CD8-positive, alpha-beta memory T cell (primary cell): Measurements from ENCODE around the gene GPR35. TPM values are rescaled to one million over a fixed set of nuclear protein-coding genes. Genes with fewer than 3 reads are reported as not detected.

Source experiments
- CTCF ChIA-PET: fragments of 350-600 bp; sonication (Branson Sonifier 250); formaldehyde crosslinking; loops from one replicate; lab custom pipeline; 2021; ENCODE audit warnings: antibody characterized with exemption; lab: Charles Lee
- POLR2A ChIA-PET: fragments of 350-600 bp; sonication (Branson Sonifier 250); formaldehyde crosslinking; loops from one replicate; lab custom pipeline; 2021; ENCODE audit warnings: antibody characterized with exemption; lab: Charles Lee
- DNase-seq, 5 donors: peaks; one replicate each; pipeline versions ENCODE4 v3.0.0 to v3.0.0-alpha.2; 2020 to 2022; ENCODE audit warnings: mixed read lengths in 1 of 5
- H3K27ac ChIP-seq: one replicate; pipeline ENCODE4 v1.7.0; 2013; ENCODE audit warnings: low read depth, mild to moderate bottlenecking, low read length, moderate library complexity
- H3K27me3 ChIP-seq: 2 replicates; pipeline ENCODE4 v1.7.0; 2013; ENCODE audit warnings: low read length, mild to moderate bottlenecking; ENCODE audit not compliant: insufficient read depth, poor library complexity, severe bottlenecking
- H3K36me3 ChIP-seq: 2 replicates; pipeline ENCODE4 v1.7.0; 2013; ENCODE audit warnings: mild to moderate bottlenecking, low read length, moderate library complexity; ENCODE audit not compliant: insufficient read depth
- H3K4me1 ChIP-seq: 2 replicates; pipeline ENCODE4 v1.7.0; 2013; ENCODE audit warnings: mild to moderate bottlenecking, low read length, moderate library complexity; ENCODE audit not compliant: insufficient read depth
- H3K4me3 ChIP-seq: 2 replicates; pipeline ENCODE4 v1.7.0; 2013; ENCODE audit warnings: mild to moderate bottlenecking, low read length
- H3K9me3 ChIP-seq: 2 replicates; pipeline ENCODE4 v1.7.0; 2013; ENCODE audit warnings: mild to moderate bottlenecking, low read length
- H3K27ac Mint-ChIP-seq, 8 donors: one replicate each; pipeline ENCODE4 v1.8.0; 2020 to 2021; ENCODE audit warnings: mixed read lengths in 8 of 8, mild to moderate bottlenecking in 6 of 8, inconsistent platforms in 3 of 8, moderate library complexity in 3 of 8
- H3K27me3 Mint-ChIP-seq, 2 donors: one replicate each; pipeline ENCODE4 v1.8.0; 2020 to 2021; ENCODE audit warnings: mixed read lengths in 2 of 2, mild to moderate bottlenecking in 1 of 2, moderate library complexity in 1 of 2
- H3K36me3 Mint-ChIP-seq, 3 donors: one replicate each; pipeline ENCODE4 v1.8.0; 2020 to 2021; ENCODE audit warnings: mixed read lengths in 3 of 3, inconsistent platforms in 1 of 3, mild to moderate bottlenecking in 1 of 3
- H3K4me1 Mint-ChIP-seq, 3 donors: one replicate each; pipeline ENCODE4 v1.8.0; 2020 to 2021; ENCODE audit warnings: mixed read lengths in 3 of 3, inconsistent platforms in 1 of 3, mild to moderate bottlenecking in 1 of 3
- H3K4me3 Mint-ChIP-seq, 7 donors: one replicate each; pipeline ENCODE4 v1.8.0; 2020 to 2021; ENCODE audit warnings: mixed read lengths in 7 of 7, mild to moderate bottlenecking in 6 of 7, moderate library complexity in 4 of 7, inconsistent platforms in 2 of 7
- H3K9me3 Mint-ChIP-seq, 5 donors: one replicate each; pipeline ENCODE4 v1.8.0; 2020 to 2022; ENCODE audit warnings: mixed read lengths in 5 of 5, mild to moderate bottlenecking in 3 of 5, moderate library complexity in 2 of 5, inconsistent platforms in 1 of 5
- polyA plus RNA-seq: library from polyadenylated mRNA; unstranded; fragments of 300-500 nt; fragmentation: Illumina TruSeq; gene quantifications from one replicate; pipeline ENCODE4 v1.2.3, GENCODE V29; 2021
- total RNA-seq, 2 experiments: library from RNA; stranded (reverse); gene quantifications; one replicate each; pipeline ENCODE4 v1.2.3, GENCODE V29; 2021

GPR35 gene
- total and polyA plus RNA-seq, 3 experiments from 2014 or later: 1.9 to 9.0 (median 8.4) TPM

GRCh38 chr2:240604291-240604938, 20.9 kb upstream of the GPR35 start:
- Histone ChIP-seq H3K36me3 (no peaks in the 10 kb centered on the region), H3K4me3 (no peak overlapping the region), H3K27me3 (no peaks in the 10 kb centered on the region), H3K27ac (no peak overlapping the region), H3K4me1 (no peaks in the 10 kb centered on the region), H3K9me3 (no peaks in the 10 kb centered on the region)
- Mint-ChIP-seq H3K27ac (peak overlapping the region in 5 of 8 donors; percentile 33 to 83 (median 51)), H3K36me3 (peaks cover 0 to 24% (median 2%) of the 10 kb centered on the region in 3 donors), H3K4me1 (no peaks in the 10 kb centered on the region), H3K27me3 (no peaks in the 10 kb centered on the region), H3K4me3 (no peak overlapping the region), H3K9me3 (no peaks in the 10 kb centered on the region)
- CTCF ChIA-PET: no interaction called here
- peak in 1 of 5 donors; percentile 39 for DNase-seq
- POLR2A ChIA-PET: no interaction called here

GRCh38 chr2:240604939-240605716, 20.2 kb upstream of the GPR35 start:
- H3K9me3 Mint-ChIP-seq: no peaks in the 10 kb centered on the region
- peak overlapping the region in 4 of 8 donors; percentile 29 to 83 (median 42) for H3K27ac Mint-ChIP-seq
- ChIA-PET POLR2A (no interaction called here), CTCF (no interaction called here)
- no peak overlapping the region for H3K4me3 Mint-ChIP-seq
- no peaks in the 10 kb centered on the region for H3K4me1 Mint-ChIP-seq
- no peak overlapping the region for H3K27ac ChIP-seq
- no peaks in the 10 kb centered on the region for H3K27me3 ChIP-seq
- peaks cover 0 to 17% (median 2%) of the 10 kb centered on the region in 3 donors for H3K36me3 Mint-ChIP-seq
- H3K27me3 Mint-ChIP-seq: no peaks in the 10 kb centered on the region
- DNase-seq: peak in 1 of 5 donors; percentile 31
- no peaks in the 10 kb centered on the region for H3K4me1 ChIP-seq
- no peaks in the 10 kb centered on the region for H3K36me3 ChIP-seq
- H3K4me3 ChIP-seq: no peak overlapping the region
- H3K9me3 ChIP-seq: no peaks in the 10 kb centered on the region

- Mint-ChIP-seq H3K36me3 (peaks cover 0 to 11% (median 2%) of the 10 kb centered on the region in 3 donors), H3K9me3 (no peaks in the 10 kb centered on the region), H3K4me1 (peaks cover 0 to under 1% (median 0%) of the 10 kb centered on the region in 3 donors), H3K27ac (peak overlapping the region in 3 of 8 donors; percentile 29 to 83 (median 83)), H3K4me3 (no peak overlapping the region), H3K27me3 (no peaks in the 10 kb centered on the region)
- H3K4me1 ChIP-seq: no peaks in the 10 kb centered on the region
- H3K9me3 ChIP-seq: no peaks in the 10 kb centered on the region
- DNase-seq: peak in 1 of 5 donors; percentile 30
- no peak overlapping the region for H3K4me3 ChIP-seq
- H3K36me3 ChIP-seq: no peaks in the 10 kb centered on the region
- ChIA-PET CTCF (no interaction called here), POLR2A (no interaction called here)
- no peak overlapping the region for H3K27ac ChIP-seq
- H3K27me3 ChIP-seq: no peaks in the 10 kb centered on the region
Measured at GRCh38 chr2:240605867-240606743, 19.2 kb upstream of the GPR35 start.

GRCh38 chr2:240611601-240612210, 13.6 kb upstream of the GPR35 start:
- Mint-ChIP-seq H3K9me3 (peaks cover 0 to 1% (median 1%) of the 10 kb centered on the region in 5 donors), H3K27ac (peak overlapping the region in 7 of 8 donors; percentile 9 to 83 (median 39)), H3K27me3 (peaks cover 0 to 1% of the 10 kb centered on the region in 2 donors), H3K36me3 (peaks cover 5 to 9% (median 7%) of the 10 kb centered on the region in 3 donors), H3K4me3 (peak overlapping the region in 5 of 7 donors; percentile 20 to 64 (median 51)), H3K4me1 (peaks cover 0 to 11% (median 10%) of the 10 kb centered on the region in 3 donors)
- Histone ChIP-seq H3K9me3 (no peaks in the 10 kb centered on the region), H3K27me3 (no peaks in the 10 kb centered on the region), H3K4me1 (peaks cover 20% of the 10 kb centered on the region), H3K4me3 (no peak overlapping the region), H3K27ac (no peak overlapping the region), H3K36me3 (no peaks in the 10 kb centered on the region)
- peak in 1 of 5 donors; percentile 13 for DNase-seq
- CTCF ChIA-PET: interaction anchor here (0.8 to 1.6 kb wide), 2 partner anchors 10 to 45 kb away, joined by 3 to 6 read pairs; no protein-coding TSS in a partner anchor
- POLR2A ChIA-PET: no interaction called here

GRCh38 chr2:240613781-240614180, 11.5 kb upstream of the GPR35 start:
- Mint-ChIP-seq H3K9me3 (peaks cover 2 to 8% (median 3%) of the 10 kb centered on the region in 5 donors), H3K27me3 (peaks cover 0 to 1% of the 10 kb centered on the region in 2 donors), H3K4me1 (peaks cover 0 to 11% (median 11%) of the 10 kb centered on the region in 3 donors), H3K27ac (no peak overlapping the region), H3K36me3 (peaks cover 7 to 23% (median 12%) of the 10 kb centered on the region in 3 donors), H3K4me3 (no peak overlapping the region)
- peaks cover 20% of the 10 kb centered on the region for H3K4me1 ChIP-seq
- H3K9me3 ChIP-seq: no peaks in the 10 kb centered on the region
- H3K4me3 ChIP-seq: no peak overlapping the region
- no peak for DNase-seq
- ChIA-PET POLR2A (no interaction called here), CTCF (no interaction called here)
- H3K36me3 ChIP-seq: no peaks in the 10 kb centered on the region
- no peaks in the 10 kb centered on the region for H3K27me3 ChIP-seq
- H3K27ac ChIP-seq: no peak overlapping the region

- Histone ChIP-seq H3K27me3 (no peaks in the 10 kb centered on the region), H3K4me1 (peaks cover 20% of the 10 kb centered on the region), H3K9me3 (no peaks in the 10 kb centered on the region), H3K4me3 (no peak overlapping the region), H3K27ac (no peak overlapping the region), H3K36me3 (no peaks in the 10 kb centered on the region)
- CTCF ChIA-PET: no interaction called here
- H3K27me3 Mint-ChIP-seq: peaks cover 0 to 1% of the 10 kb centered on the region in 2 donors
- H3K9me3 Mint-ChIP-seq: peaks cover 2 to 8% (median 3%) of the 10 kb centered on the region in 5 donors
- H3K4me1 Mint-ChIP-seq: peaks cover 0 to 11% (median 11%) of the 10 kb centered on the region in 3 donors
- POLR2A ChIA-PET: no interaction called here
- H3K36me3 Mint-ChIP-seq: peaks cover 5 to 23% (median 12%) of the 10 kb centered on the region in 3 donors
- peak in 1 of 5 donors; percentile 41 for DNase-seq
- no peak overlapping the region for H3K4me3 Mint-ChIP-seq
- no peak overlapping the region for H3K27ac Mint-ChIP-seq
Measured at GRCh38 chr2:240614391-240614790, 10.9 kb upstream of the GPR35 start.

- Histone ChIP-seq H3K36me3 (no peaks in the 10 kb centered on the region), H3K4me3 (no peak overlapping the region), H3K27ac (no peak overlapping the region), H3K9me3 (no peaks in the 10 kb centered on the region), H3K27me3 (no peaks in the 10 kb centered on the region), H3K4me1 (peaks cover 24% of the 10 kb centered on the region)
- H3K9me3 Mint-ChIP-seq: peaks cover 2 to 8% (median 3%) of the 10 kb centered on the region in 5 donors
- no peak for DNase-seq
- ChIA-PET CTCF (no interaction called here), POLR2A (no interaction called here)
- H3K27me3 Mint-ChIP-seq: peaks cover 0 to 1% of the 10 kb centered on the region in 2 donors
- peaks cover 4 to 12% (median 11%) of the 10 kb centered on the region in 3 donors for H3K4me1 Mint-ChIP-seq
- H3K4me3 Mint-ChIP-seq: no peak overlapping the region
- peaks cover 5 to 23% (median 12%) of the 10 kb centered on the region in 3 donors for H3K36me3 Mint-ChIP-seq
- no peak overlapping the region for H3K27ac Mint-ChIP-seq
Measured at GRCh38 chr2:240615396-240615795, 9.9 kb upstream of the GPR35 start.
